ENCODE measurements around the gene IGSF9B.

The IGSF9B gene

GRCh38 chr11:133892126-133892525 is 64.6 kb downstream of the IGSF9B start:
- Histone ChIP-seq H3K4me1 (ENCODE audit: control insufficient read depth in 2 of 2, insufficient read depth in 1 of 2, low read depth in 1 of 2, low read length in 2 of 2) (peaks cover 17 to 24% of the 10 kb centered on the region in 2 donors), H2AFZ (ENCODE audit: low read length) (peak overlapping the region; percentile 30), H3K79me1 (ENCODE audit: low read depth, low read length) (no peaks in the 10 kb centered on the region), H3K18ac (ENCODE audit: low read length) (no peak overlapping the region), H2BK15ac (ENCODE audit: low read length) (peak overlapping the region; percentile 0), H3K36me3 (replicated peaks in 1 of 2; ENCODE audit: control insufficient read depth in 2 of 2, insufficient read depth in 2 of 2, low read length in 2 of 2) (no peaks in the 10 kb centered on the region), H3K14ac (ENCODE audit: low read length) (no peak overlapping the region), H2AK5ac (ENCODE audit: low read depth, low read length) (no peak overlapping the region), H2BK120ac (ENCODE audit: low read depth, low read length) (no peak overlapping the region), H2BK12ac (ENCODE audit: low read length) (no peak overlapping the region), H3K4ac (ENCODE audit: low read length) (no peak overlapping the region), H3K4me2 (ENCODE audit: insufficient read depth, low read length, poor library complexity, severe bottlenecking) (no peak overlapping the region), H4K8ac (ENCODE audit: low read depth, low read length) (no peak overlapping the region), H2BK5ac (ENCODE audit: low read length) (no peak overlapping the region), H3K9me3 (replicated peaks in 1 of 2; ENCODE audit: control insufficient read depth in 2 of 2, insufficient read depth in 1 of 2, low read depth in 1 of 2, low read length in 2 of 2) (no peaks in the 10 kb centered on the region), H3K27ac (replicated peaks; ENCODE audit: low read length) (no peak overlapping the region), H3K23ac (ENCODE audit: low read depth, low read length, poor library complexity) (no peak overlapping the region), H3K9ac (ENCODE audit: low read depth, low read length, poor library complexity) (no peak overlapping the region), H3K27me3 (ENCODE audit: control insufficient read depth in 3 of 3, insufficient read depth in 3 of 3, low read depth in 1 of 3, low read length in 3 of 3) (peaks cover 0 to 10% (median 0%) of the 10 kb centered on the region in 3 experiments), H4K91ac (ENCODE audit: low read depth, low read length, poor library complexity) (no peak overlapping the region), H3K4me3 (ENCODE audit: low read length in 2 of 2) (no peak overlapping the region)
- no peak for DNase-seq (ENCODE audit: low spot score)
- no CpG with 5 or more reads among the region's 8 CpGs for WGBS, 2 donors (ENCODE audit: extremely low coverage in 2 of 2, insufficient read length in 2 of 2, insufficient replicate concordance in 1 of 2)

- H3K4me2 ChIP-seq (ENCODE audit: insufficient read depth, low read length, poor library complexity, severe bottlenecking) = no peak overlapping the region
- no peak overlapping the region for H4K8ac ChIP-seq (ENCODE audit: low read depth, low read length)
- no CpG with 5 or more reads among the region's 3 CpGs for WGBS, 2 donors (ENCODE audit: extremely low coverage in 2 of 2, insufficient read length in 2 of 2, insufficient replicate concordance in 1 of 2)
- no peak overlapping the region for H3K23ac ChIP-seq (ENCODE audit: low read depth, low read length, poor library complexity)
- H3K27ac ChIP-seq (replicated peaks; ENCODE audit: low read length) = no peak overlapping the region
- H3K36me3 ChIP-seq (replicated peaks in 1 of 2; ENCODE audit: control insufficient read depth in 2 of 2, insufficient read depth in 2 of 2, low read length in 2 of 2) = no peaks in the 10 kb centered on the region
- peaks cover 5 to 12% of the 10 kb centered on the region in 2 donors for H3K4me1 ChIP-seq (ENCODE audit: control insufficient read depth in 2 of 2, insufficient read depth in 1 of 2, low read depth in 1 of 2, low read length in 2 of 2)
- no peak overlapping the region for H2BK15ac ChIP-seq (ENCODE audit: low read length)
- H3K9me3 ChIP-seq (replicated peaks in 1 of 2; ENCODE audit: control insufficient read depth in 2 of 2, insufficient read depth in 1 of 2, low read depth in 1 of 2, low read length in 2 of 2) = no peaks in the 10 kb centered on the region
- H3K14ac ChIP-seq (ENCODE audit: low read length) = no peak overlapping the region
- H3K4ac ChIP-seq (ENCODE audit: low read length) = no peak overlapping the region
- H2AK5ac ChIP-seq (ENCODE audit: low read depth, low read length) = no peak overlapping the region
- H4K91ac ChIP-seq (ENCODE audit: low read depth, low read length, poor library complexity) = no peak overlapping the region
- no peak overlapping the region for H3K18ac ChIP-seq (ENCODE audit: low read length)
- H2AFZ ChIP-seq (ENCODE audit: low read length) = no peak overlapping the region
- H3K9ac ChIP-seq (ENCODE audit: low read depth, low read length, poor library complexity) = no peak overlapping the region
- no peak overlapping the region for H2BK12ac ChIP-seq (ENCODE audit: low read length)
- no peak overlapping the region for H3K4me3 ChIP-seq (ENCODE audit: low read length in 2 of 2)
- H3K79me1 ChIP-seq (ENCODE audit: low read depth, low read length) = no peaks in the 10 kb centered on the region
- no peak for DNase-seq (ENCODE audit: low spot score)
- no peak overlapping the region for H2BK5ac ChIP-seq (ENCODE audit: low read length)
- no peak overlapping the region for H2BK120ac ChIP-seq (ENCODE audit: low read depth, low read length)
- peaks cover 0 to 10% (median 0%) of the 10 kb centered on the region in 3 experiments for H3K27me3 ChIP-seq (ENCODE audit: control insufficient read depth in 3 of 3, insufficient read depth in 3 of 3, low read depth in 1 of 3, low read length in 3 of 3)
Measured at GRCh38 chr11:133889893-133890292, 66.9 kb downstream of the IGSF9B start.

- no CpG with 5 or more reads among the region's 5 CpGs for WGBS, 2 donors (ENCODE audit: extremely low coverage in 2 of 2, insufficient read length in 2 of 2, insufficient replicate concordance in 1 of 2)
- Histone ChIP-seq H3K4me2 (ENCODE audit: insufficient read depth, low read length, poor library complexity, severe bottlenecking) (no peak overlapping the region), H4K8ac (ENCODE audit: low read depth, low read length) (no peak overlapping the region), H2AK5ac (ENCODE audit: low read depth, low read length) (no peak overlapping the region), H3K4me3 (ENCODE audit: low read length in 2 of 2) (no peak overlapping the region), H3K23ac (ENCODE audit: low read depth, low read length, poor library complexity) (no peak overlapping the region), H3K18ac (ENCODE audit: low read length) (no peak overlapping the region), H3K27ac (replicated peaks; ENCODE audit: low read length) (no peak overlapping the region), H3K4me1 (ENCODE audit: control insufficient read depth in 2 of 2, insufficient read depth in 1 of 2, low read depth in 1 of 2, low read length in 2 of 2) (peaks cover 0 to 9% of the 10 kb centered on the region in 2 donors), H2BK120ac (ENCODE audit: low read depth, low read length) (no peak overlapping the region), H3K4ac (ENCODE audit: low read length) (no peak overlapping the region), H3K27me3 (ENCODE audit: control insufficient read depth in 3 of 3, insufficient read depth in 3 of 3, low read depth in 1 of 3, low read length in 3 of 3) (peaks cover 0 to 10% (median 0%) of the 10 kb centered on the region in 3 experiments), H3K9me3 (replicated peaks in 1 of 2; ENCODE audit: control insufficient read depth in 2 of 2, insufficient read depth in 1 of 2, low read depth in 1 of 2, low read length in 2 of 2) (no peaks in the 10 kb centered on the region), H3K14ac (ENCODE audit: low read length) (no peak overlapping the region), H3K9ac (ENCODE audit: low read depth, low read length, poor library complexity) (no peak overlapping the region), H2BK15ac (ENCODE audit: low read length) (no peak overlapping the region), H3K36me3 (replicated peaks in 1 of 2; ENCODE audit: control insufficient read depth in 2 of 2, insufficient read depth in 2 of 2, low read length in 2 of 2) (no peaks in the 10 kb centered on the region), H2BK12ac (ENCODE audit: low read length) (no peak overlapping the region), H4K91ac (ENCODE audit: low read depth, low read length, poor library complexity) (no peak overlapping the region), H3K79me1 (ENCODE audit: low read depth, low read length) (no peaks in the 10 kb centered on the region), H2BK5ac (ENCODE audit: low read length) (no peak overlapping the region), H2AFZ (ENCODE audit: low read length) (no peak overlapping the region)
- DNase-seq (ENCODE audit: low spot score) = no peak
Measured at GRCh38 chr11:133889188-133889587, 67.6 kb downstream of the IGSF9B start.

GRCh38 chr11:133887692-133888332 is 69.0 kb downstream of the IGSF9B start:
- Histone ChIP-seq H3K27ac (replicated peaks; ENCODE audit: low read length) (no peak overlapping the region), H3K27me3 (ENCODE audit: control insufficient read depth in 3 of 3, insufficient read depth in 3 of 3, low read depth in 1 of 3, low read length in 3 of 3) (peaks cover 0 to 10% (median 0%) of the 10 kb centered on the region in 3 experiments), H2AK5ac (ENCODE audit: low read depth, low read length) (no peak overlapping the region), H4K8ac (ENCODE audit: low read depth, low read length) (no peak overlapping the region), H3K4me3 (ENCODE audit: low read length in 2 of 2) (no peak overlapping the region), H2BK5ac (ENCODE audit: low read length) (no peak overlapping the region), H3K36me3 (replicated peaks in 1 of 2; ENCODE audit: control insufficient read depth in 2 of 2, insufficient read depth in 2 of 2, low read length in 2 of 2) (no peaks in the 10 kb centered on the region), H2AFZ (ENCODE audit: low read length) (no peak overlapping the region), H2BK120ac (ENCODE audit: low read depth, low read length) (no peak overlapping the region), H3K9ac (ENCODE audit: low read depth, low read length, poor library complexity) (no peak overlapping the region), H3K4me1 (ENCODE audit: control insufficient read depth in 2 of 2, insufficient read depth in 1 of 2, low read depth in 1 of 2, low read length in 2 of 2) (peaks cover 0 to 8% of the 10 kb centered on the region in 2 donors), H3K9me3 (replicated peaks in 1 of 2; ENCODE audit: control insufficient read depth in 2 of 2, insufficient read depth in 1 of 2, low read depth in 1 of 2, low read length in 2 of 2) (no peaks in the 10 kb centered on the region), H3K4ac (ENCODE audit: low read length) (no peak overlapping the region), H2BK12ac (ENCODE audit: low read length) (no peak overlapping the region), H2BK15ac (ENCODE audit: low read length) (no peak overlapping the region), H3K79me1 (ENCODE audit: low read depth, low read length) (no peaks in the 10 kb centered on the region), H4K91ac (ENCODE audit: low read depth, low read length, poor library complexity) (no peak overlapping the region), H3K4me2 (ENCODE audit: insufficient read depth, low read length, poor library complexity, severe bottlenecking) (no peak overlapping the region), H3K18ac (ENCODE audit: low read length) (no peak overlapping the region), H3K23ac (ENCODE audit: low read depth, low read length, poor library complexity) (no peak overlapping the region), H3K14ac (ENCODE audit: low read length) (no peak overlapping the region)
- WGBS, 2 donors (ENCODE audit: extremely low coverage in 2 of 2, insufficient read length in 2 of 2, insufficient replicate concordance in 1 of 2) = no CpG with 5 or more reads among the region's 5 CpGs
- DNase-seq (ENCODE audit: low spot score) = no peak
